Frontal cortex (tissue), 4 donors: ENCODE measurements around the gene SNAI3. TPM values are rescaled to one million over a fixed set of nuclear protein-coding genes. Genes with fewer than 3 reads are reported as not detected.

ENCODE experiments used
- DNase-seq, 2 donors: peaks; one replicate each; pipeline ENCODE4 v3.0.0; 2012; ENCODE audit warnings: low spot score in 2 of 2
- FAIRE-seq: peaks from 2 replicates; lab custom pipeline; 2012; peaks lifted over from hg19 to GRCh38; lab: Jason Lieb, UNC
- total RNA-seq: library from RNA; depleted of rRNA; stranded (reverse); fragments of >200 nt; gene quantifications from one replicate; pipeline ENCODE4 v1.2.3, GENCODE V29; 2014
- donor health status: control.
- donor health status: control.
- donor health status: control.

SNAI3 gene
- total RNA-seq, 1 donor from 2014 or later, result not detected

DNA sequence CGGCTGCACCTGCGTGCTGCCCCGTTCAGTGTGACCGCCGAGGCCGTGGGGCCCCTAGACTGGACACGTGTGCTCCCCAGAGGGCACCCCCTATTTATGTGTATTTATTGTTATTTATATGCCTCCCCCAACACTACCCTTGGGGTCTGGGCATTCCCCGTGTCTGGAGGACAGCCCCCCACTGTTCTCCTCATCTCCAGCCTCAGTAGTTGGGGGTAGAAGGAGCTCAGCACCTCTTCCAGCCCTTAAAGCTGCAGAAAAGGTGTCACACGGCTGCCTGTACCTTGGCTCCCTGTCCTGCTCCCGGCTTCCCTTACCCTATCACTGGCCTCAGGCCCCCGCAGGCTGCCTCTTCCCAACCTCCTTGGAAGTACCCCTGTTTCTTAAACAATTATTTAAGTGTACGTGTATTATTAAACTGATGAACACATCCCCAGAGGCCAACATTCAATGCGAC, 46.2 kb downstream of the SNAI3 start:
- DNase-seq (no peak), FAIRE-seq (no peak)

DNA sequence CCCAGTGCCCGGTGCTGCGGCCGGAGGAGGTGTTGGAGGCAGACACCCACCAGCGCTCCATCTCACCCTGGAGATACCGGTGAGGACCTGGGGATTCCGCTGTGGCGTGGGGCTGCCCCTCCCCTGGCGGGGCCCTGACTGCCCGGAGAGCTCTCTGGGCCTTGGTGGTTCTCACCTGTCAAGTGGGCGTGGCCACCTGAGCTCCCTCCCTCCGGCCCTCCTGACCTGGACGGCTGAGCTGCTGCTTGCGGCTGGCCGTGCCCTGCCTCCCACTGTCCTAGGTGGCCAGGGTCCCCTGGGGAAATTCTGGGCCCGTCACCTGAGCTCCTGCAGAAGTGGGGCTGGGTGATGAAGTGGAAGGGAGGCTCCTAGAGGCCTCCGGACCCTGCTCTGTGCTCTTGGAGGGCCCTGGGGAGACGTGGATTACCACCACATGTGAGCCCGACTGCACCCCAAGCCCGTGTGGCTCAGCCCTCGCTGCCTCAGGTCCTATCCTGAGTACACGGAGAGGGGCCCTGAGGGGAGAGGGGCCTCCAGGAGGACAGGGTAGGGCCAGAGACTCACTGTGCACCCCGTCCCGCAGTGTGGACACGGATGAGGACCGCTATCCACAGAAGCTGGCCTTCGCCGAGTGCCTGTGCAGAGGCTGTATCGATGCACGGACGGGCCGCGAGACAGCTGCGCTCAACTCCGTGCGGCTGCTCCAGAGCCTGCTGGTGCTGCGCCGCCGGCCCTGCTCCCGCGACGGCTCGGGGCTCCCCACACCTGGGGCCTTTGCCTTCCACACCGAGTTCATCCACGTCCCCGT, 46.9 kb downstream of the SNAI3 start:
- no peak for DNase-seq
- no peak for FAIRE-seq

GRCh38 chr16:88638323-88639230, 47.7 kb downstream of the SNAI3 start, which contains the start of gene IL17C:
TSS of gene IL17C (plus strand) at chr16:88638572. CDS start at chr16:88638642, 70 bp downstream.
- no peak for FAIRE-seq

DNA sequence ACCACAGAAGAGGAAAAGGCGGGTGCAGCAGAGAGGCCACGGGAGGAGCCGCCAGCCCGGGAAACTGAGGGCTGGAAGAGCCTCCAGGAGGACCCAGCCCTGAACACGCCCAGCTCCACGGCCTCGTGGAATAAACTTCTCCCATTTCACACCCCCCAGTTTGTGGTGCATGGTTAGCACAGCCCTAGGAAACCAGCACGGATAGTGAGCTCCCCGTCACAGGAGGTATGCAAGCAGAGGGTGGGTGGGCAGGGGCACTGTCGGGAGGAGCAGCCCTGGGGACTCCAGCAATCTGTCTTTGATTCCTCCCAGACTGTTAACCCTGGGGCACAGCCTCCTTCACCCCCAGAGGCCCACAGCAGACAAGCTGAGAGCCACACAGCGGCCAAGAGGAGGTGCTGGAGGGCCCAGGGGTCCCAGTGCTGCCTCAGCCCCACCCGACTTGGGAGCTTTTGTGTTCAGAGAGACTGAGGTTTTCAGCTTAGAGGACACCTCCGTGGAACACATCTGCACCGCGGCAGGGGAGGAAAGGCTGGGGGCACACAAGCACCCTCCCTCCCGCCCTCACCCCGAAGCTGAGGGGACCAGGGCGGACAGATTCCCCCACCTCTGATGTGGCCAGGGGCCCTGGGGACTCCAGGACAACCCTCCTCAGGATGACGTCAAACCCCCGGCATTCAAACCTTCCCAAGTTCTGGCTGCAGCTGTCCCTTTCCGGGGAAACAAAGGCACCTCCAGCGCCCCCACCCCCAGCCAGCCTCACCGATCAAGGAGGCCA, 49.6 kb downstream of the SNAI3 start:
- no peak for DNase-seq
- no peak for FAIRE-seq

More at GRCh38 chr16:88638323-88639230, 47.7 kb downstream of the SNAI3 start, which contains the start of gene IL17C:
- DNase-seq, result no peak

DNA sequence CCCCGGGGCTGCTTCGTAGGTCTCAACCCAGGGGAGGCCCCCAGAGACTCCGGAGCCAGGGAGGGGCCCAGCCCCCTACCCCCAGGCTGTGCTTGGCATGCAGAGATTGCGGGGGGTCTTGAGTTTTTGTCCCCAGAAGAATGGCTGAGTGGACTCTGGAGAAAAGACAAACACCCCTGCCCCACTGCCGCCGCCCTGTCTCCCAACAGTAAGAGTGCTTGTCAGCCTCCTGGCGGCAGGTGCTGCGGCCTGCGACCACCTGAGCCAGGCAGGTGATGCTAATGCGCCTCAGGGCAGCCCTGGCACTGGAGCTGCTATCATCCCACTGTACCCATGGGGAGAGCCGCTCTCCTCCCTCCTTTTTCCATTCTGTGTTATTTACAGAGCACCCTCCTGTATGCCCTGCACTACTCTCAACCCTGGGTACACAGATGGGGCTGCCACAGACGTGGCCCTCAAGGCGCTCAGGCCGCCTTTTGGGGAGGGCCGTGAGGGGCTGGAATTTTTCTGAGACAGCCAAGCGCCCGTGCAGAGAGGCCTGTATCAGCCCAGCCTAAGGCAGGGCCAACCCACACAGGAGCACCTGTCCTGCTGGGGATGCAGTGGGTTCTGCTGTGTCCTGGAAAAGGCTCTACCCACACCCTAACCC, 50.5 kb downstream of the SNAI3 start:
- DNase-seq, result no peak

DNA sequence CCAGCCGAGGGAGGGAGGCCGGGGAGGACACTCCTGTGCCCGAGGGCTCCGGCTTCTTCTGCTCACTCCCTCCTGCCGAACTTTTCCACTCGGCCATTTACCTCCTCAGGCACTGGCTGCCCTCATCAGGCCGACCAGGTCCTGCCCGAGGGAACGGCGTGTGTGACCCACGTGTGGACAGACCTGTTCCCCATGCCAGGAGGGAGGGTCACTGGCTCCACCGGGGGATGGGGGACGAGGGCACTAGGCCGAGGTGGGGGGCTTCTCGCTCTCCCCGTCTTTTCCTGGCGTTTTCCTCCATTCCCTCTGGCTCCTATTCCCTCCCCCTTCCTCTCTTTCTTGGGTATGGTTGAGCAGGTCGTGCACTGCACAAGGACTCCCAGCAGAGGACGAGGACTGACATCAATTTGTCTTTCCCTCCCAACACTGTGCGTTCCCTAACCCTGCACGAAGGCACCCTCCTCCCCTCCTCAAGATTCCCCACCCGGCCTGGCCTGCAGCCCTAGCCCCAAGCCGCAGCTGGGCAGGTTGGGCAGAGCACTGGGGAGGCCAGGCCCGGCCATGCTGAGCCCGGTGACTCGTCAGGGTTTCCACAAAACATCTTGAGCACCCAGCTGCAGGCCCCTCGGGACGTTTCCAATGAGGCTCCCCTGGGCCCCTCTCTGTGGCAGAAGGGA, 51.2 kb downstream of the SNAI3 start:
- DNase-seq (no peak), FAIRE-seq (no peak)

More for the DNA sequence above, 50.5 kb downstream of the SNAI3 start:
- FAIRE-seq, result no peak

- FAIRE-seq (no peak), DNase-seq (no peak)
Measured at GRCh38 chr16:88634141-88634993, 51.9 kb downstream of the SNAI3 start.

GRCh38 chr16:88633684-88634140, 52.6 kb downstream of the SNAI3 start:
- DNase-seq, result peak; percentile 62 to 67
- FAIRE-seq, result no peak

DNA sequence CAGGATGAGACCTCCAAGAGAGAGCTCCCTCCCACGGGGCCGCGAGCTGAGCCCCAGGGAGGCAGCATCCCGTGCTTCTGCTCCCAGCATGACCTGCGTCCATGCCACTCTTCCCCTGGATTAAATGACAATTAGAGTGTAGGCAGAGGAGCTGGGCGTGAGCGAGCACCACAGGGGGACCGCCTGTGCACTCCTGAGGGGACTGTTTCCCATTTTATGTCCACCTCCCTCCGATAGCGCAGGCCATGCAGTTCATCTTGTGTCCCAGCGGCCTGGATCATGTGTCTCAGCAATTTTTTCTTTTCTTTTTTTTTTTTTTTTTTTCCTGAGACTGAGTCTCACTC, 53.7 kb downstream of the SNAI3 start:
- FAIRE-seq (no peak), DNase-seq (no peak)

DNA sequence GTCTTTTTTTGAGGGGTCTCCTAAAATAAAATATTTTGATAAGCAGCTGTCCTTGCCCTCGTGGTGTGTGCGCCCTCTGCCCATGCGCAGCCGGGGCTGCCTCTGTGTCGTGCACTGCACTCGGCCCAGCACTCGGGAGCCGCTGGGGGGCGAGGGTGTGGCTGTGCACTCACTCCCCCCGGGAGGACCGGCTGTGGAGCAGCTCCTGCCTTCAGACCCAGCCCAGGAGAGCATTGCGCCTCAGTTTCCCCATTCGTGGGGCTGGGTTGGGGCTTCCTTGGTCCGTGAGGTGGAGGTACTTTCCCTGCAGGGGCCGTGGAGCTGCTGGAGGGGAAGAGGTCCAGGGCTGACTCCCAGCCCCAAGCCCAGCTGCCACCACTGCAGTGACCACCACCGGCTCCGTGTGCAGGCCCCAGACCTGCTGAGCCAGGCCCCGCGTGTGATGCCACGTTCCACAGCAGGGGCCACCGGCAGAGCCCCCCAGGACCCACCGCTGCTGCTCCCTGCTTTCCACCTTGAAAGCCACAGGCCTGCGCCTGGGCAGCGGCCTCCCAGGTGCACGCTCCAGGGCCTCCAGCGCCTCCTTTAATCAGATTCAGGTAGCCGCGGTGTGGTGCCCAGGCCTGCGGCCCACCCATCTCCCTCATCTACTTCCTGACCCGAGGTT, 54.3 kb downstream of the SNAI3 start:
- no peak for DNase-seq
- FAIRE-seq, result no peak

- FAIRE-seq (no peak), DNase-seq (no peak)
Measured at GRCh38 chr16:88631384-88631783, 54.9 kb downstream of the SNAI3 start.

- DNase-seq (no peak), FAIRE-seq (no peak)
Measured at GRCh38 chr16:88630941-88631340, 55.4 kb downstream of the SNAI3 start.

- no peak for FAIRE-seq
- DNase-seq, result no peak
Measured at GRCh38 chr16:88630433-88630832, 55.9 kb downstream of the SNAI3 start.

DNA sequence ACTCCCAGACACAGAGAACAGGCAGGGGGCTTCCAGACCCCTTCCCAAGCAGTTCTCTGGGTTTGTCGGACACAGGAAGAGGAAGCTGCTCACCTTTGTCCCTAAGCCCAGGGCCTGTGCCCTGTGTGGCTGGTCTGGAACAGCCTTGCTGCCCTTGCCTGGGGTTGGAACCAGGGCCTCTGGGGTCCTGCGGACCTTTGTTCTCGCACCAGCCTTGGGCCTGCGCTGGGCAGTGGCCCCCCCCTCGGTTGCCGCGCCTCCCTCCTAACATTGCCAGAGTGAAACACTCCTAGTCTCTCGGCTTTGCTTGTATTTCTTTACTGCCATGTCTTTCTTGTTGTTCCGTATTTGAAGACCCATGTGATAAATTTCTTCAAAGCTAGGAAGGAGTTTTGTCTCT, 56.5 kb downstream of the SNAI3 start:
- no peak for DNase-seq
- no peak for FAIRE-seq

DNA sequence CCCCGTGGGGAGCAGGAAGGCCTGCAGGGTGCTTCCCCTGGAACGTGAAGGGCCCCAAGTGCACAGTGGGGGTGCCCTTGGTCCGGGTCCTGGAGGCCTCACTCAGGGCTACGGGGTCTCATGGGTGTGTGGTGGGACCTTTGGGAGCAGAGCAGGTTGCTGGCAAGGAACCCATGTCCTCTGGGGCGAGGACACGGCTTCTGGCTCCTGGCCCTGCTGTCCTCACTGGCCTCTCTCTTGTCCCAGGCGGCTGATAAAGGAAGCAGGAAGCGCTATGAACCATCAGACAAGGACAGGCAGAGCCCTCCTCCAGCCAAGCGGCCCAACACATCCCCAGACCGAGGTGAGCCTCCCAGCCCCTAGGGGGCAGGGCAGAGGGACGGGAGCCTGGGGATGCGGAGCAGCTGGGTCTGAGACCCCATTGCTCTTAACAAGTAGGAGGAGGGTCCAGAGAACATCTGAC, 57.8 kb downstream of the SNAI3 start:
- no peak for DNase-seq
- no peak for FAIRE-seq
